Spinal cord (tissue), 10 donors: ENCODE measurements around the gene DIDO1. TPM values are rescaled to one million over a fixed set of nuclear protein-coding genes. Genes with fewer than 3 reads are reported as not detected.

ENCODE experiments used
- DNase-seq, 6 donors: peaks; one replicate each; pipeline versions ENCODE4 v3.0.0 to v3.0.0-alpha.2; 2013 to 2015; ENCODE audit warnings: low spot score in 6 of 6, low read depth in 4 of 6
- H3K27ac ChIP-seq: one replicate; pipeline ENCODE4 v1.5.1; 2013; ENCODE audit warnings: low read depth, low read length, control low read depth
- H3K27me3 ChIP-seq: one replicate; pipeline ENCODE4 v1.6.1; 2013; ENCODE audit warnings: low read length; ENCODE audit not compliant: control insufficient read depth, insufficient read depth
- H3K36me3 ChIP-seq: one replicate; pipeline ENCODE4 v1.6.1; 2013; ENCODE audit warnings: low read length; ENCODE audit not compliant: control insufficient read depth, insufficient read depth
- H3K4me1 ChIP-seq: one replicate; pipeline ENCODE4 v1.6.1; 2013; ENCODE audit warnings: low read length; ENCODE audit not compliant: control insufficient read depth, insufficient read depth
- H3K4me3 ChIP-seq: one replicate; pipeline ENCODE4 v1.5.1; 2013; ENCODE audit warnings: low read depth, low read length, control low read depth
- H3K9me3 ChIP-seq: one replicate; pipeline ENCODE4 v1.6.1; 2013; ENCODE audit warnings: low read length; ENCODE audit not compliant: control insufficient read depth, insufficient read depth
- WGBS: methylation state at CpG from one replicate; pipeline ENCODE4 v1.1.5; 2013; ENCODE audit warnings: missing lambda C conversion rate; ENCODE audit not compliant: insufficient coverage; 5-methylcytosine and 5-hydroxymethylcytosine counted together
- polyA plus RNA-seq, 2 donors: library from polyadenylated mRNA; unstranded; fragments of 120-200 nt; gene quantifications; one replicate each; pipeline ENCODE4 v1.2.1, GENCODE V29; 2013; ENCODE audit not compliant: insufficient read length in 2 of 2
- total RNA-seq, 2 donors: library from RNA; depleted of rRNA in 1 of 2; stranded (reverse); fragments of 120-200 nt in 1 of 2; fragments of >200 nt in 1 of 2; gene quantifications; one replicate each; pipeline versions ENCODE4 v1.2.3 to v1.2.4, GENCODE V29; 2013 to 2014
- donor health status: healthy.

Gene DIDO1
- total and polyA plus RNA-seq, 4 donors, result 35.4 to 54.7 (median 45.8) TPM

DNA sequence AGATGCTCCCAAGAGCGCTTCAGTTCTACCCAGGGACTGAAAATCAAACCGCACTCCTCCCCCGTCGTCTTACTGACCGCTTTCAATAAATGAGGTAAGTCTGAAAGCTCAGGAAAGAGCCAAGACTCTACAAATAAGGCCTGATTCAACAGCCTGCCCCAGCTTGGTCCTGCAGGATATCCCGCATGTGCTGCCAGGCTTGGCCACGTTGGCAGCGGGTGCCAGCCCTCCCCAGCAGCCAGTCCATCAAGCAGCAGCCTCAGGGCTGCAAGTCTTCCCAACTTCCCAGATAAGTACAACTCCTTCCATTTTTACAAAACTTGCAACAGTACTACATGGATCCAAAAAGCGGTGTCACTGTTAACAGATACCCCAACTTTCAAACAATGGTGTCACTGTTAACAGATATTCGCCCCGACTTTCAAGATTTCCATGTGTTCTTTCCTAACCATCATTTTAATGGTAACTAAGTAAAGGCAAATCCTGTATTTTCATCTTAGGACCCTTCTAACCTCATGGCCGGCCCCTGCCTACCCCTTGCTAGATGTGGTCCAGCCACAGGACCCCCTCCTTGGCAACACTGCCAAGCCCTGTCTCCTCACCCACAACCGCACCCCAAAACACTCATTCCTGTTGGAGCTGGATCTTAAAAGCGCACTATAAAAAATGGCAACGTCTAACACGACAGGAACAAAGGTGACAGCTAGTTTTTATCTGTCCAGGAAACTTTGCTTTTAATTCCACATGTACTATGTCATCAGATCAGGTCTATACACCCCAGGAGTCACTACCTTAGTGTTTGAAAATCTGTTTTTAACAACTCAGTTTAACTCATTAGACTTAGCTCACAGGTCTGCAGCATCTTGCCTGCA, 28.0 kb downstream of the DIDO1 start:
- Histone ChIP-seq H3K27me3 (no peaks in the 10 kb centered on the region), H3K9me3 (no peaks in the 10 kb centered on the region), H3K4me3 (no peak overlapping the region), H3K36me3 (peaks cover 51% of the 10 kb centered on the region), H3K4me1 (peaks cover 24% of the 10 kb centered on the region), H3K27ac (no peak overlapping the region)
- DNase-seq, result no peak
- 77% methylated on average over 16 of the region's 16 CpGs for WGBS

DNA sequence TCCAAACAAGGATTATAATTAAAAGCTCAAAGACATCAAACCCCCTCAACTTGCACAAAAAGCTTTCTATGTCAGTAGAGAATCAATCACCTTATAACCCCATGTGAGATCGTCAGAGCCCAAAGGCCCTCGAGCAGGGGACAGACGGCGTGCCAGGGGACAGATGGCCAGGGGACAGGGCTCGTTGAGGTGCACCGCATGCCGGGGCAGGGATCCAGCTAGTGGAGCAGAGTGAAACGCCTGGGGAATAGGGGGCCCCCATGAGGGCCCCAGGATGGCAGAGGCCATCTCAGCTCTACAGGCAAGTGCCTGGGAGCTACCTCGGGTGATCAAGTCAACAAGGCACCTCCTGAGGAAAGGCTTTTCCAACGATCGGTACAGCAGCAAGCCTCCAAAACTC, 28.6 kb downstream of the DIDO1 start:
- H3K27me3 ChIP-seq, result no peaks in the 10 kb centered on the region
- peaks cover 52% of the 10 kb centered on the region for H3K36me3 ChIP-seq
- H3K9me3 ChIP-seq, result no peaks in the 10 kb centered on the region
- DNase-seq, result no peak
- H3K4me1 ChIP-seq, result peaks cover 24% of the 10 kb centered on the region
- H3K4me3 ChIP-seq, result no peak overlapping the region
- H3K27ac ChIP-seq, result no peak overlapping the region
- WGBS, result 66% methylated on average over 11 of the region's 11 CpGs

DNA sequence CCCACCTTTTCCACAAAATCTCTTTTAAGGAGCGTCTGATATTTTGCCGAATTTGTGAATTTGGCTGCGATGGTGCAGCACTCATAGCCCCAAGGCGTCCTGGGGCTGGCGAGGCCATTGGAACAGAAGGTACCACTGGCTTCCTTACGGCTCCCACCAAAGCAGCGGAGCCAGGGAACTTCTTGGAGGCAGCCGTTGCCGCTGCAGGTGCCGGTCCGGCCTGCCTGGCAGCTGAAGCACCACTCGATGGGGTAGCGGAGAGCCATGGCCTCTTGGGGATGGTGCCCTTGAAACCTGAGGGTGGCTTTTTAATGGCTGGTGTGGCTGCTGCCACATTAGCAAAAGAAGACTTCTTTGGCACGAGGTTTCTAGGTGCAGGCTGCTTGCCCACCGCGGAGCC, 29.8 kb downstream of the DIDO1 start:
- DNase-seq, result no peak
- Histone ChIP-seq H3K27me3 (no peaks in the 10 kb centered on the region), H3K36me3 (peaks cover 55% of the 10 kb centered on the region), H3K4me3 (no peak overlapping the region), H3K4me1 (peaks cover 24% of the 10 kb centered on the region), H3K9me3 (no peaks in the 10 kb centered on the region), H3K27ac (no peak overlapping the region)
- 92% methylated on average over 16 of the region's 16 CpGs for WGBS

DNA sequence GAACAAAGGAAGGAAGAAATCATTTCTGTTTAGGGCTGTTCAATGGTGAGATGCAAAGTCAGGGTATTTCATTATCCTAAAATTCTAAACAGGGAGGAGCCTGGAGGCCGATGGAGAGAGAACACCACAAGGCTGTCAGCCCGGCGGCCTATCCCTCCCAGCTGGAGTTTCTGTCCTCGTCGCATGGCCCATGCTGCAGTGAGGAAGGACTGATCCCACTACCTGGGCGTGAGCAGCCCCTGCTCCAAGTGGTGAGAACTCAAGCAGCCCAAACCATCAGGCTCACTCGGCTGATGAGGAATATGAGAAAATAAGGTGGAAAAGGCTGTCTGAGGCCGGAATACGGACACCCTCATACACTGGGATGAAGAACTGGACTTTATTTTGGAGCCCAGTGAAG, 30.8 kb downstream of the DIDO1 start:
- no peak overlapping the region for H3K27ac ChIP-seq
- no peak for DNase-seq
- WGBS, result 85% methylated on average over 5 of the region's 9 CpGs
- no peaks in the 10 kb centered on the region for H3K9me3 ChIP-seq
- H3K36me3 ChIP-seq, result peaks cover 59% of the 10 kb centered on the region
- H3K4me3 ChIP-seq, result no peak overlapping the region
- H3K4me1 ChIP-seq, result peaks cover 22% of the 10 kb centered on the region
- no peaks in the 10 kb centered on the region for H3K27me3 ChIP-seq

DNA sequence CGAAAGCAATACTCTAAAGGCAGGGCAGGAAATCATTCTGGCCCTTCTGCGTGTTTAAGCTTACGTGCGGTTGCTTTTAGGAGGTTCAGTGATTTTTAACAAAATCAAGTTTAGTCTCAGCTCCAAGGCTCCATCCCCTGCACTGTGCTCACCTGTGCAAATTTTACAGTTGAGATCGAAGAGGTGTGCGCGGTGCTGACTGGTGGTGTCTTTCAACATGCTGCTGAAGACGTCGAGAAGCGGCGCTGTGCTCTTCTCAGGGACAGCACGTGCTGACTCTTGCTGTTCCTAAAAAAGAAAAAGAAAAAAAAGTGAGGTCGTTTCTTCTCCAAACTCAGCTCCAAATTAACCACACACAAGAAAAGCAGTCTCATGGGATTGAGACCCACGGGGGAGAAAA, 32.0 kb downstream of the DIDO1 start:
- 98% methylated on average over 8 of the region's 14 CpGs for WGBS
- Histone ChIP-seq H3K27ac (no peak overlapping the region), H3K36me3 (peaks cover 72% of the 10 kb centered on the region), H3K4me3 (no peak overlapping the region), H3K4me1 (peaks cover 11% of the 10 kb centered on the region), H3K27me3 (no peaks in the 10 kb centered on the region), H3K9me3 (no peaks in the 10 kb centered on the region)
- no peak for DNase-seq

DNA sequence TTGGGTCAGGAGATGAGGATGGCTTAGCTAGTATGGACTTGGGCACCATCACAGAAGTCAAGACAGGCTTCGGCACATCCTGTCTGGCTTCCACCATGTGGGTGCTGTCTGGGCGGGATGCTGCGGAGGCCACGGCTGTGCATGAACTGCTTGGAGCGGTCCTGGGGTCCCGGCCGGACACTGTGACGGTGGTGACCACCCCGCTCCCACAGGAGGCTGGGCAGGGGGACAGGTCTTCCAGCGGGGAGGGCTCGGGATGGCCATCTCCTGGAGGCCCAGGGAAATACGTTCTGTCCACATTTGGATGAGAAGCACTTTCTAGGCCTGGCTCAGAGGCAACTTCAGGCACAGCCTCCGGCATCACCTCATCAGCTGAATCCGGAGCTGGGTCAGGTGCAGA, 32.6 kb downstream of the DIDO1 start:
- H3K27ac ChIP-seq, result no peak overlapping the region
- no peak for DNase-seq
- peaks cover 78% of the 10 kb centered on the region for H3K36me3 ChIP-seq
- no peaks in the 10 kb centered on the region for H3K9me3 ChIP-seq
- no peaks in the 10 kb centered on the region for H3K27me3 ChIP-seq
- H3K4me3 ChIP-seq, result no peak overlapping the region
- H3K4me1 ChIP-seq, result peaks cover 11% of the 10 kb centered on the region
- 95% methylated on average over 14 of the region's 14 CpGs for WGBS

DNA sequence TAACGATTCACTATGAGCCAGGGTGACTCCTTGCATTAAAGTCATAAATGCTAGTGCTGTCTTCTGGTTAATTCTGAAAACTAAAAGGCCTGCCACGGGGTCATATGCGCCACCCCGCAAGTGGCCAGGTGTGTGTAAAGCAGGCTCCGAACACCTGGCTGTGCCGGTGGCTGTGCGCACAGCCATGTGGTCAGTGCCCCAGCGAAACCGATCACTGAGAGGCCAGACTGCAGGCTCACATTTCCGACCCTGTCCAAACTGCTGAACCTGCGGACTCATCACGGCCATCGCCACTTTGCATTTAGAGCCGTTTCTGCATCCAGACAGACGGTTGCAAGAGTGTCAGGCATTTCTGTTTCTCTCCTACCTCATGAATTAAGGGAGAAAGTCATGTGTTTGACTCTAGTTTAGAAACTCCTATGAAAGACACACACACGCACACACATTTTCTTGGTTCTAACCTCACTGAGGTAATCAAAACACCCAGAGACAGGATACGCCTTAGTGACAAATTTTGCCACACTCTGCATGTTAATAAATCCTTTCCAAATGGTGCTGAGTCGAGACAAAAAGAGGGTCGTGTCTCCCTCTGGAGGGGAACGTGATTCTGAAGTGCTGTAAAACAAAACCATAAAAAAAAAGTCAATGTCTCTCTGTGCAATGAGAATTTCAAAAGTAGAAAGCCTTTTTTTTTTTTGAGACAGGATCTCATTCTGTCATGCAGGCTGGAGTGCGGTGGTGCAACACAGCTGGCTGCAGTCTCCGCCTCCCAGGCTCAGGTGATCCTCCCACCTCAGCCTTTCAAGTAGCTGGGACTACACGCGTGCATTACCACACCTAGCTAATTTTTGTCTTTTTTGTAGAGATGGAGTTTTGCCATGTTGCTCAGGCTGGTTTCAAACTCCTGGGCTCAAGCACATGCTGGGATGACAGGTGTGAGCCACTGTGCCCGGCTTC, 33.7 kb downstream of the DIDO1 start:
- H3K4me1 ChIP-seq, result peaks cover 5% of the 10 kb centered on the region
- no peaks in the 10 kb centered on the region for H3K27me3 ChIP-seq
- WGBS, result 96% methylated on average over 18 of the region's 25 CpGs
- H3K36me3 ChIP-seq, result peaks cover 87% of the 10 kb centered on the region
- no peaks in the 10 kb centered on the region for H3K9me3 ChIP-seq
- no peak overlapping the region for H3K4me3 ChIP-seq
- no peak for DNase-seq
- H3K27ac ChIP-seq, result no peak overlapping the region

DNA sequence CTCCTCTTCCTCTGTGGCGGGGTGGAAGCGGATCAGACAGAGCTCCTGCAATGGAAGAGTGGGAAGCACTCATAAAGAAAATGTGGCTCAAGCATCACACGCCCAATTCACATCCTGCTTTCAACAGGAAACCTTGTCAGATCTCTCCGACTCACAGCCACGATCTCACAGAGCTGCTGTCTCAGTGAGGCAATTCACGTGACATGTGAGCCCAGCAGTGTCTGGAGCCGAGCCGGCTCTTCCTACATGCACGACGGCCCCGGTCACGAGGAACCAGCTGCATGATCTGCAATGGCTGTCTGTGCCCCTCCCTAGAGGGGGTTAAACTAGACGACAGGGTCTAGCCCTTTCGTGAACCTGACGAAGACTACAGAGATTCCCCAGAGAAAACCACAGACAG, 35.2 kb downstream of the DIDO1 start:
- no peak overlapping the region for H3K27ac ChIP-seq
- no peak overlapping the region for H3K4me3 ChIP-seq
- peaks cover 7% of the 10 kb centered on the region for H3K4me1 ChIP-seq
- WGBS, result 90% methylated on average over 13 of the region's 15 CpGs
- H3K27me3 ChIP-seq, result no peaks in the 10 kb centered on the region
- DNase-seq, result no peak
- H3K9me3 ChIP-seq, result no peaks in the 10 kb centered on the region
- peaks cover 93% of the 10 kb centered on the region for H3K36me3 ChIP-seq

DNA sequence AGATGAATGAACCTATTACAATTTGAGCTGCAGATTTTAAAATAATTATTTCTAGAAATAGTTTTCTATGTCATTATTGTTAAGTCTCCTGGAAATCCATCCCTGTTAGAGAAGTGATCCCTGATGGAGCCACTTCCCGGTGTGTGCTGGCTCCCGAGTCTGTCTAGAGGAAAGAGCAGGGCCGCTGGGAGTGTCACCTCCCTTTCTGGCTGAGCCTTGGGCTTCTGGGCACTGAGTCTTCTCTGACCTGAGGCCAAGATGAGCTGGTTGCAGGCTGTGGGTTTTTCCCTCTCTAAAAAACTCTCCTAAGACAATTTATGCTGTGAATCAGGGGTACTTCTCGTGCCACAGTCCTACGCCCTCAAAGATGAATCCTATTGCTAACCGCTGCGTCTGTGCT, 35.9 kb downstream of the DIDO1 start:
- H3K4me1 ChIP-seq, result peaks cover 7% of the 10 kb centered on the region
- H3K27ac ChIP-seq, result no peak overlapping the region
- H3K27me3 ChIP-seq, result no peaks in the 10 kb centered on the region
- H3K4me3 ChIP-seq, result no peak overlapping the region
- no peaks in the 10 kb centered on the region for H3K9me3 ChIP-seq
- peaks cover 93% of the 10 kb centered on the region for H3K36me3 ChIP-seq
- no peak for DNase-seq
- WGBS, result 100% methylated on average over 4 of the region's 7 CpGs
